Spleen (tissue), 11 donors: Measurements from ENCODE around the gene PCDHA5. TPM values are rescaled to one million over a fixed set of nuclear protein-coding genes. Genes with fewer than 3 reads are reported as not detected.
"Not testable (repeated sequence)": the region's sequence is repeated elsewhere in the genome, so short reads cannot be mapped to it uniquely, and the experiment has no call there.

Experiments used
- DNase-seq: peaks from one replicate; pipeline ENCODE4 v3.0.0-alpha.2; 2020
- H3K27ac ChIP-seq, 8 donors: fragments of 200-600 bp; sonication (generic) in 7 of 8; 1 replicate in 4 of 8; 2 replicates in 4 of 8; pipeline versions ENCODE4 v1.5.0 to v1.8.0; 2016 to 2021; ENCODE audit warnings: inconsistent platforms in 4 of 8, mild to moderate bottlenecking in 4 of 8, moderate library complexity in 1 of 8
- H3K27me3 ChIP-seq, 7 donors: fragments of 200-600 bp; sonication (generic) in 6 of 7; replicated peaks in 1 of 7; 1 replicate in 4 of 7; 2 replicates in 3 of 7; pipeline versions ENCODE4 v1.5.0 to v1.8.0; 2016 to 2021; ENCODE audit warnings: inconsistent platforms in 3 of 7, mild to moderate bottlenecking in 1 of 7
- H3K36me3 ChIP-seq, 6 donors: fragments of 200-600 bp; sonication (generic) in 5 of 6; 1 replicate in 4 of 6; 2 replicates in 2 of 6; pipeline versions ENCODE4 v1.5.0 to v1.8.0; 2016 to 2021; ENCODE audit warnings: inconsistent platforms in 2 of 6
- H3K4me1 ChIP-seq, 6 donors: fragments of 200-600 bp; sonication (generic) in 5 of 6; 1 replicate in 3 of 6; 2 replicates in 3 of 6; pipeline versions ENCODE4 v1.5.0 to v1.8.0; 2016 to 2021; ENCODE audit warnings: inconsistent platforms in 3 of 6
- H3K4me3 ChIP-seq, 8 donors: fragments of 200-600 bp; sonication (generic) in 7 of 8; 1 replicate in 4 of 8; 2 replicates in 4 of 8; pipeline versions ENCODE4 v1.5.0 to v1.8.0; 2016 to 2021; ENCODE audit warnings: inconsistent platforms in 4 of 8, mild to moderate bottlenecking in 4 of 8, moderate library complexity in 2 of 8
- H3K9me3 ChIP-seq, 8 donors: fragments of 200-600 bp; sonication (generic) in 7 of 8; 1 replicate in 4 of 8; 2 replicates in 4 of 8; pipeline versions ENCODE4 v1.5.0 to v1.8.0; 2016 to 2021; ENCODE audit warnings: inconsistent platforms in 4 of 8
- POLR2A ChIP-seq, 3 donors: fragments of 450-650 bp; IDR thresholded peaks; one replicate each; pipeline ENCODE4 v1.5.1; 2017; ENCODE audit warnings: antibody characterized with exemption in 3 of 3, mild to moderate bottlenecking in 1 of 3
- POLR2AphosphoS5 ChIP-seq, 3 donors: sonication (generic); formaldehyde crosslinking; IDR thresholded peaks; one replicate each; pipeline ENCODE4 v1.5.1; 2017; ENCODE audit warnings: antibody characterized with exemption in 3 of 3
- WGBS, 5 donors: extraction: QIAGEN DNeasy Blood & Tissue Kit in 3 of 5; methylation state at CpG; one replicate each; pipeline versions ENCODE4 v1.1.5 to v1.1.7; 2013 to 2018; 5-methylcytosine and 5-hydroxymethylcytosine counted together
- intact Hi-C: fragments of 100-400 bp; cut with DNase I; formaldehyde crosslinking; loops from one replicate; pipeline ENCODE4 v1.15.0; 2023; ENCODE audit warnings: low total_unique reads
- polyA plus RNA-seq, 3 donors: library from polyadenylated mRNA; stranded (reverse); fragments of 200-250 nt; gene quantifications; one replicate each; pipeline ENCODE4 v1.2.1, GENCODE V29; 2013
- total RNA-seq, 7 donors: library from RNA; depleted of rRNA in 3 of 7; stranded (reverse); fragments of >200 nt in 3 of 7; fragmentation: NEBNext Ultra II Directional in 4 of 7; extraction: Animal tissue kit (Norgen Biotek cat#: 25700) in 4 of 7; gene quantifications; one replicate each; pipeline versions ENCODE4 v1.1.0 to v1.2.1, GENCODE V29; 2016 to 2021
- TF ChIP-seq, protein P1 (sequence below), 11 experiments: fragments of 200-600 bp in 7 of 11; fragments of 450-650 bp in 4 of 11; sonication (generic) in 4 of 11; IDR thresholded peaks in 8 of 11; conservative IDR thresholded peaks in 3 of 11; 1 replicate in 7 of 11; 2 replicates in 4 of 11; pipeline versions ENCODE4 v1.4.0 to v1.8.0; 2016 to 2021; ENCODE audit warnings: antibody characterized with exemption in 11 of 11, inconsistent platforms in 4 of 11, mild to moderate bottlenecking in 1 of 11
- donor health status: healthy with polysubstance abuse.
- donor health status: DM: no; HTN: no; CAD: no; lungs with moderate emphysema.
- donor health status: DM: no; HTN: no; CAD: no.
- donor health status: Bipolar disorder and iron deficiency.
- donor health status: healthy.
- donor health status: DM: no; HTN: no; CAD: no.
- donor health status: DM: yes; HTN: yes; CAD: no.

The PCDHA5 gene
- total and polyA plus RNA-seq, 10 donors = 0.03 to 0.46 (median 0.10) TPM; not detected in 3

DNA sequence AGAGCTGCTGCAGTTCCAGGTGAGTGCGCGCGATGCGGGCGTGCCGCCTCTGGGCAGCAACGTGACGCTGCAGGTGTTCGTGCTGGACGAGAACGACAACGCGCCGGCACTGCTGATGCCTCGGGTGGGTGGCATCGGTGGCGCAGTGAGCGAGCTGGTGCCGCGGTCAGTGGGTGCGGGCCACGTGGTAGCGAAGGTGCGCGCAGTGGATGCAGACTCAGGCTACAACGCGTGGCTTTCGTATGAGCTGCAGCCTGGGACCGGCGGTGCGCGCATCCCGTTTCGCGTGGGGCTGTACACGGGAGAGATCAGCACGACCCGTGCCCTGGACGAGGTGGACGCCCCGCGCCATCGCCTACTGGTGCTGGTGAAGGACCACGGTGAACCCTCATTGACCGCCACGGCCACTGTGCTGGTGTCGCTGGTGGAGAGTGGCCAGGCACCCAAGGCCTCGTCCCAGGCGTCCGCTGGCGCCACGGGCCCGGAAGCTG, 18.6 kb upstream of the PCDHA5 start:
- Histone ChIP-seq H3K27ac (no peak overlapping the region), H3K9me3 (peaks cover 0 to 95% (median 64%) of the 10 kb centered on the region in 8 donors), H3K27me3 (peaks cover 0 to 58% (median 0%) of the 10 kb centered on the region in 7 donors), H3K4me3 (no peak overlapping the region), H3K36me3 (no peaks in the 10 kb centered on the region), H3K4me1 (no peaks in the 10 kb centered on the region)
- DNase-seq = no peak
- intact Hi-C loops = no loop called here
- TF ChIP-seq POLR2AphosphoS5 (IDR thresholded peaks at IDR 0.05) (no peak), POLR2A (IDR thresholded peaks at IDR 0.05) (no peak)
- TF ChIP-seq, protein P1, sequence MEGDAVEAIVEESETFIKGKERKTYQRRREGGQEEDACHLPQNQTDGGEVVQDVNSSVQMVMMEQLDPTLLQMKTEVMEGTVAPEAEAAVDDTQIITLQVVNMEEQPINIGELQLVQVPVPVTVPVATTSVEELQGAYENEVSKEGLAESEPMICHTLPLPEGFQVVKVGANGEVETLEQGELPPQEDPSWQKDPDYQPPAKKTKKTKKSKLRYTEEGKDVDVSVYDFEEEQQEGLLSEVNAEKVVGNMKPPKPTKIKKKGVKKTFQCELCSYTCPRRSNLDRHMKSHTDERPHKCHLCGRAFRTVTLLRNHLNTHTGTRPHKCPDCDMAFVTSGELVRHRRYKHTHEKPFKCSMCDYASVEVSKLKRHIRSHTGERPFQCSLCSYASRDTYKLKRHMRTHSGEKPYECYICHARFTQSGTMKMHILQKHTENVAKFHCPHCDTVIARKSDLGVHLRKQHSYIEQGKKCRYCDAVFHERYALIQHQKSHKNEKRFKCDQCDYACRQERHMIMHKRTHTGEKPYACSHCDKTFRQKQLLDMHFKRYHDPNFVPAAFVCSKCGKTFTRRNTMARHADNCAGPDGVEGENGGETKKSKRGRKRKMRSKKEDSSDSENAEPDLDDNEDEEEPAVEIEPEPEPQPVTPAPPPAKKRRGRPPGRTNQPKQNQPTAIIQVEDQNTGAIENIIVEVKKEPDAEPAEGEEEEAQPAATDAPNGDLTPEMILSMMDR (IDR thresholded peaks at IDR 0.05 in 8 of 11, conservative IDR thresholded peaks at IDR 0.05 in 3 of 11) = no peak
- WGBS, 5 donors = 48 to 63% (median 55%) methylated on average over 27 to 53 of the region's 53 CpGs

DNA sequence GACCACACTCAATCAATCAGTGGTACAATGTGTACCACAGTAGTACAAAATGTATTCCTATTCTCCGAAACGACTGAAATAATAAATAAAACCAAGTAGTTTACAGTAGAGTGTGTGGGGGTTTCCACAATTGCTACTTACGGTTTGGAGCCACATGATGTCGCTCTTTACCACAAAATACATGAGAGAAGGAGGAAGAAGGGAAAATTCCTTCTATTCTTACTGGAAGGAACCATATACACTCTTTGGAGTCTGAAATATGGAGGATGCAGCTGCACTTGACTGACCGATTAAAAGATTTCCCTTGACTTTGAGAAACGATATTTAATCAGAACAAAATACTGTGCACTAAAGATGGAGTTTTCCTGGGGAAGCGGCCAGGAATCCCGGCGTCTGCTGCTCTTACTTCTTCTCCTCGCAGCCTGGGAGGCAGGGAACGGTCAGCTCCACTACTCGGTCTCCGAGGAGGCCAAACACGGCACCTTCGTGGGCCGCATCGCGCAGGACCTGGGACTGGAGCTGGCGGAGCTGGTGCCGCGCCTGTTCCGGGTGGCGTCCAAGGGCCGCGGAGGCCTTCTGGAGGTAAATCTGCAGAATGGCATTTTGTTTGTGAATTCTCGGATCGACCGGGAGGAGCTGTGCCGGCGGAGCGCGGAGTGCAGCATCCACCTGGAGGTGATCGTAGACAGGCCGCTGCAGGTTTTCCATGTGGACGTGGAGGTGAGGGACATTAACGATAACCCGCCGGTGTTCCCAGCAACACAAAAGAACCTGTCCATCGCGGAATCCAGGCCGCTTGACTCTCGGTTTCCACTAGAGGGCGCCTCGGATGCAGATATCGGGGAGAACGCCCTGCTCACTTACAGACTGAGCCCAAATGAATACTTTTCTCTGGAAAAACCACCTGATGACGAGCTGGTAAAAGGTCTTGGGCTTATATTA, 14.3 kb upstream of the PCDHA5 start, which contains the start of gene PCDHA4:
PCDHA4 (plus strand) TSS at position 235 of the 942 bp plus-strand sequence.
- no peak for DNase-seq
- intact Hi-C loops = no loop called here
- Histone ChIP-seq H3K9me3 (peaks cover 0 to 95% (median 68%) of the 10 kb centered on the region in 8 donors), H3K36me3 (no peaks in the 10 kb centered on the region), H3K27me3 (peaks cover 0 to 50% (median 0%) of the 10 kb centered on the region in 7 donors), H3K4me3 (peak within 1 kb of the TSS in 5 of 8 donors; percentile 11 to 48 (median 25)), H3K27ac (no peak within 1 kb of the TSS), H3K4me1 (no peaks in the 10 kb centered on the region)
- TF ChIP-seq POLR2AphosphoS5 (IDR thresholded peaks at IDR 0.05) (no peak), POLR2A (IDR thresholded peaks at IDR 0.05) (no peak)
- TF ChIP-seq, protein P1 (IDR thresholded peaks at IDR 0.05 in 8 of 11, conservative IDR thresholded peaks at IDR 0.05 in 3 of 11) = peak in 3 of 11 experiments; percentile 8 to 13 (median 10)
- 19 to 26% (median 23%) methylated on average over 26 to 38 of the region's 47 CpGs for WGBS, 5 donors

DNA sequence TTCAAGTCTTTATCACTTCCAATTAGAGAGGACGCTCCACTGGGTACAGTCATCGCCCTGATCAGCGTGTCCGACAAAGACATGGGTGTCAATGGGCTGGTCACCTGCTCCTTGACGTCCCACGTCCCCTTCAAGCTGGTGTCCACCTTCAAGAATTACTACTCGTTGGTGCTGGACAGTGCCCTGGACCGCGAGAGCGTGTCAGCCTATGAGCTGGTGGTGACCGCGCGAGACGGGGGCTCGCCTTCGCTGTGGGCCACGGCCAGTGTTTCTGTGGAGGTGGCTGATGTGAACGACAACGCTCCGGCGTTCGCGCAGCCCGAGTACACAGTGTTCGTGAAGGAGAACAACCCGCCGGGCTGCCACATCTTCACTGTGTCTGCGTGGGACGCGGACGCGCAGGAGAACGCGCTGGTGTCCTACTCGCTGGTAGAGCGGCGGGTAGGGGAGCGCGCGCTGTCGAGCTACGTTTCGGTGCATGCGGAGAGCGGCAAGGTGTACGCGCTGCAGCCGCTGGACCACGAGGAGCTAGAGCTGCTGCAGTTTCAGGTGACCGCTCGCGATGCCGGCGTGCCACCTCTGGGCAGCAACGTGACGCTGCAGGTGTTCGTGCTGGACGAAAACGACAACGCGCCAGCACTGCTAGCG, 13.0 kb upstream of the PCDHA5 start:
- H3K4me3 ChIP-seq, H3K36me3 ChIP-seq, DNase-seq, H3K27ac ChIP-seq, intact Hi-C loops, H3K4me1 ChIP-seq: not testable (repeated sequence)
- Histone ChIP-seq H3K27me3 (peaks cover 0 to 38% (median 0%) of the 10 kb centered on the region in 7 donors), H3K9me3 (peaks cover 0 to 93% (median 61%) of the 10 kb centered on the region in 8 donors)
- WGBS, 5 donors = 63 to 76% (median 71%) methylated on average over 56 to 62 of the region's 62 CpGs

DNA sequence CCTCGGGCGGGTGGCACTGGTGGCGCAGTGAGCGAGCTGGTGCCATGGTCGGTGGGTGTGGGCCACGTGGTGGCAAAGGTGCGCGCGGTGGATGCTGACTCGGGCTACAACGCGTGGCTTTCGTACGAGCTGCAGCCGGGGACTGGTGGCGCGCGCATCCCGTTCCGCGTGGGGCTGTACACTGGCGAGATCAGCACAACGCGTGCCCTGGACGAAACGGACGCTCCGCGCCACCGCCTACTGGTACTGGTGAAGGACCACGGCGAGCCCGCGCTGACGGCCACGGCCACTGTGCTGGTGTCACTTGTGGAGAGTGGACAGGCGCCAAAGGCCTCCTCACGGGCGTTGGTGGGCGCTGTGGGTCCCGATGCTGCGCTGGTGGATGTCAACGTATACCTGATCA, 12.5 kb upstream of the PCDHA5 start:
- H3K27ac ChIP-seq = no peak overlapping the region
- TF ChIP-seq POLR2A (IDR thresholded peaks at IDR 0.05) = no peak
- TF ChIP-seq, protein P1 (IDR thresholded peaks at IDR 0.05 in 8 of 11, conservative IDR thresholded peaks at IDR 0.05 in 3 of 11) = no peak
- no peak for TF ChIP-seq POLR2AphosphoS5 (IDR thresholded peaks at IDR 0.05)
- no peaks in the 10 kb centered on the region for H3K4me1 ChIP-seq
- intact Hi-C loops = no loop called here
- WGBS, 5 donors = 68 to 79% (median 73%) methylated on average over 33 to 43 of the region's 43 CpGs
- peaks cover 0 to 38% (median 0%) of the 10 kb centered on the region in 7 donors for H3K27me3 ChIP-seq
- H3K9me3 ChIP-seq = peaks cover 0 to 93% (median 61%) of the 10 kb centered on the region in 8 donors
- H3K4me3 ChIP-seq = no peak overlapping the region
- H3K36me3 ChIP-seq = no peaks in the 10 kb centered on the region
- DNase-seq = no peak
